MG63 (cell line): Measurements from ENCODE around the gene CROCC2. TPM values are rescaled to one million over a fixed set of nuclear protein-coding genes. Genes with fewer than 3 reads are reported as not detected.
A peak's percentile ranks its signal among the peaks of the same experiment; 100 is the strongest.

ENCODE experiments used
- DNase-seq: peaks from one replicate; pipeline ENCODE4 v3.0.0-alpha.2; 2020
- H3K27me3 ChIP-seq: fragments of 250-450 bp; sonication (Bioruptor Pico); 2 replicates; pipeline ENCODE4 v1.5.1; 2020; ENCODE audit warnings: mild to moderate bottlenecking, moderate library complexity
- H3K36me3 ChIP-seq: fragments of 250-450 bp; sonication (Bioruptor Pico); 2 replicates; pipeline ENCODE4 v1.5.1; 2020; ENCODE audit warnings: mild to moderate bottlenecking, moderate library complexity
- H3K4me3 ChIP-seq: fragments of 250-450 bp; sonication (Bioruptor Pico); 2 replicates; pipeline ENCODE4 v1.5.1; 2020; ENCODE audit warnings: mild to moderate bottlenecking, moderate library complexity
- H3K9me3 ChIP-seq: fragments of 250-450 bp; sonication (Bioruptor Pico); 2 replicates; pipeline ENCODE4 v1.5.1; 2020; ENCODE audit warnings: mild to moderate bottlenecking, moderate library complexity
- total RNA-seq: library from RNA; depleted of rRNA; stranded (reverse); fragments of >200 nt; shearing (Covaris generic); gene quantifications from 2 replicates; pipeline ENCODE4 v1.2.3, GENCODE V29; 2014; ENCODE audit warnings: low replicate concordance

Gene CROCC2
- total RNA-seq, 1 experiment from 2014 or later, result not detected

DNA sequence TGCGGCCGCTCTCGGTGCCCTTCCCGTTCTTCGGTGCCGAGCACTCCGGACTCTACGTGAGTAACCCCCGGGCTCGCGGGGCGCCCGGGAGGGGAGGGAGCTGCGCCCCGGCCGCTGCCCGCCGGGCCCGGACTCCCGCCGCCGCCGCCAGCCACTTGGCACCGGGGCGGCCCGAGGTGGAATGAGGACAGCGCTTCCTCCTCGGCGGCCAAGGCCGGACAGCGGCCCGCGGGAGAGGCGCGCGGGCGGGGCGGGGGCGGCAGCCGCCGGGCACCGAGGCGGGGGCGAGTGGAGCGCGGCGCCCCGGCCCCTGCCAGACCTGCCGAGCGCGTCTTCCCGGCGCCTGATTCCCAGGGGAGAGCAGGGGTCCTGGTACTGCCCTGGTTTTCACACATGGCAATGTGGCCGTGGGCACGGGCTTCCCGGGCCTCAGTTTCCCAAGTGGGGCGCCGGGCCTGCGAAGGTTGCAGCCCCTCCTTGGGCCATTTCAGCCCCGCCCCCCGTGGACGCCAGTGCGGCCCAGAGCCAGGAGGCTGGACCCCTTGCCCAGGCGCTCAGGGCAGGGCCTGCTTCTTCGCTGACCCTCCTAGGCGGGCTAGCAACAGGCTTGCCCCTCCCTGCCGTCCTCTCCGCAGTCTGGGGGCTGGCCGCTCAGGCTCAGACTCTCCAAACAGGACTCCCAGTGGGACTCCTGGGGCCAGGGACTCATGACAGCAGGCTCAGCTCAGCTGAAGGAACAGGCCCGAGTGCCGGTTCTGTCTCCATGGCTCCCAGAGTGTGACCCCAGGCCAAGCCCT, 93.1 kb downstream of the CROCC2 start:
- no peaks in the 10 kb centered on the region for H3K27me3 ChIP-seq
- H3K36me3 ChIP-seq, result peaks cover 24% of the 10 kb centered on the region
- peak; percentile 41 for DNase-seq
- H3K4me3 ChIP-seq, result peak overlapping the region; percentile 48
- peaks cover 11% of the 10 kb centered on the region for H3K9me3 ChIP-seq

DNA sequence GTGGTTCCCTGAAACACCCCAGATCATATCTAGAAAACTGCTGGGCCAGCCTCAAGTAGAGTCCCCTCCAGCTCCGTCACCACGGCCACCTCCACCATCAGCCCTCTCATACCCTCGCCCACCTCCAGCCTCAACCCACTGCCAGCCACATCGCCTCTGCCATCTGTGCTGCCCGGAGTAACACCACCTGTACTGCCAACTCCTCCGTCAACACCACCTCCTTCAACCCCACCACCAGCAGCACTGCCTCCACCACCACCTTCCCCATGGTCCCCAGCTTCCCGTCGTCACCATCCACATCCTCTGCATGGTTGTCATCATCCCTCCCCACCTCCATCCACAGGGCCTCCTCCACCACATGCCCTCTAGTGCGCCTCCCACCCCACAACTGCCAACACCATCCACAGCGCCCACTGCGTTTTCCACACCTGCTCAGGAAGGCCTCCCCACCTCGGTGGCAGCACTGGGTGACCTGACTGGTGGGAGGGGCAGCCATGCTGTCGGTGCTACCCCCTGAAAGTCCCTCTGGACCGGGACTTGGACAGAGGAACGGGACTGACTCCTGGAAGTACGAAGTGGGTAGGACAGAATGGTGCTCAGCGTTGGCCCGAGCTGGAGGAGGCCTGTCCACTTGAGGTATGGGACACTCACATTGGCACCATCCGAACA, 93.9 kb downstream of the CROCC2 start:
- peaks cover 24% of the 10 kb centered on the region for H3K36me3 ChIP-seq
- H3K4me3 ChIP-seq, result peak overlapping the region; percentile 48
- no peak for DNase-seq
- peaks cover 16% of the 10 kb centered on the region for H3K9me3 ChIP-seq
- H3K27me3 ChIP-seq, result no peaks in the 10 kb centered on the region

DNA sequence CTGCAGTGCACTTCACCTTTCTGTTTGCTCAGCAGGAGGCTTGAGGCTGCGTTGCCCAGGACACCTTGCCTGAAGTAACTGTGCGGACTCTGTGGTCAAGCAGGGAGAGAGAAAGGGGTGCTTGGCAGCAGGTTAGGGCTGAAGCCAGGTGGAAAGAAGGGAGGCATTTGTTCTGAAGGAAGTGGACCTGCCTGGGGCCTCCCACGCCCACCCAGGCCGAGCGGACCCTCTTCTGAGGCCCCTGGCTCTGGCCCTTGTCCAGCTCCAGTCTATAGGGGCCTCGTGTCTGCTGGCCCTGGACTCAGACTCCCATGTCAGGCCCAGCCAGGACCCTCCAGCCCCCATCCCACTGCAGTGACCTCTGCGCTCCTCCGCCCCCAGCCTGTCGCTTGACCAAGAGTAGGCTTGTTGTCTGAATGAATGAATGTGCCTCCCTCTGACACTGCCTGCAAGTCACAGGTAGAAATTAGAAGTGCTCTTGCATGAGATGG, 94.7 kb downstream of the CROCC2 start:
- Histone ChIP-seq H3K27me3 (no peaks in the 10 kb centered on the region), H3K36me3 (peaks cover 24% of the 10 kb centered on the region), H3K9me3 (peaks cover 24% of the 10 kb centered on the region), H3K4me3 (no peak overlapping the region)
- DNase-seq, result no peak

GRCh38 chr2:241001413-241002274, 95.5 kb downstream of the CROCC2 start:
- no peak overlapping the region for H3K4me3 ChIP-seq
- DNase-seq, result no peak
- peaks cover 31% of the 10 kb centered on the region for H3K36me3 ChIP-seq
- H3K27me3 ChIP-seq, result no peaks in the 10 kb centered on the region
- H3K9me3 ChIP-seq, result peaks cover 32% of the 10 kb centered on the region

DNA sequence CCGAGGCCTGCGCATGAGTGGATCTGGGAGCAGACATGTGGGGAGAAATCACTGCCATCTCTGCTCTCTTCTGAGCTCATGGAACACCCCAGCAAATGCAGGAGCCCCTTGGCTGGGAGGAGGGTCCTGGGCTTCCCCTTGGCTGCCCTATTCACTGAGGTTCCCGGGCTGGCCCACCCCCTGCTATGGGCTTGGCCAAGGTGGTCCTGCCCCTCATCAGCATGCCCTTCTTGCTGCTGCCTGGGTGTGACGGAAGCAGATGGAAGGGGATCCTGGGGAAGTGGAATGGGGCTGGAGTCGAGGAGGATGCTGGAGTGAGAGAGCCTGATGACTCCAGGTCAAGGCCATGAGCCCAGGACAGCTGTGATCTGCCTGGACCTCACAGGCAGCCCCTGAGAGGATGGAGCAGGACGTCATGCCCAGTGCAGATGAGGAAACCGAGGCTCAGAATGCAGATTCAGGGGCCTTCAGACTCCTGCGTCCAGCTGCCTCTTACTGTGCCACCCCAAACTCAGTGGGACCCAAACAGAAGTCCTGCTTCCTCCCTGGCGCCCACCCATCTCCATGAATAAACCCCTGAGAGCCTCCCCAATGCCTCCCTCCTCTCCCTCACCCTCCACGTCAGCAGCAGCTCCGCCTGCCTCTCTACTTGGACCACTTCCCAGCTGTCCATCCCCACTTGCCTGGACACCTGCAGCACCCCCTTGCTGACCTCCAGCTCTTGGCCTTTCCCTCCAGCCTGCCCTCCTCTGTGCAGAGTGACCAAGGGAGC, 96.3 kb downstream of the CROCC2 start:
- Histone ChIP-seq H3K9me3 (peaks cover 32% of the 10 kb centered on the region), H3K4me3 (no peak overlapping the region), H3K27me3 (no peaks in the 10 kb centered on the region), H3K36me3 (peaks cover 31% of the 10 kb centered on the region)
- DNase-seq, result no peak

- H3K36me3 ChIP-seq, result peaks cover 31% of the 10 kb centered on the region
- H3K4me3 ChIP-seq, result no peak overlapping the region
- DNase-seq, result no peak
- H3K27me3 ChIP-seq, result no peaks in the 10 kb centered on the region
- peaks cover 32% of the 10 kb centered on the region for H3K9me3 ChIP-seq
Observed at GRCh38 chr2:241003047-241003360, 96.9 kb downstream of the CROCC2 start.

DNA sequence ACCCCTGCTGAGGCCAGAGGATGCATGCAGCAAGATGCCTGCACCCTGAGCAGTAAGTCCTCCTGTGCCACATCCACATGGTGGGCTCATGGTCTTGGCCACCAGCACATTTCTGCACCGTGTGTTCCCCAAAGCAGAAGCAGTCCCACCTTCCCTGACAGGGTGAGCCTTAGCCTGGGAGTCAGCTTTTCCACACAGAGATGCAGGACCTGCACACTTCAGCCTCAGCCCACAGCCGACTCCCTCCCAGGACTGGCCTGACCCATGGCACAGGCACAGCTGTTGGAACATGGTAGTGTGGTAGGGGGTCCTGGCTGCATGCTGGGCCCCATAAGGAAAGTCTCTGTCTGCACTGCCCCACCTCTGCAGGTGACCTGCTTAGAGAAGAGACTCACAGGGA, 97.2 kb downstream of the CROCC2 start:
- peaks cover 32% of the 10 kb centered on the region for H3K9me3 ChIP-seq
- H3K27me3 ChIP-seq, result no peaks in the 10 kb centered on the region
- DNase-seq, result no peak
- H3K36me3 ChIP-seq, result peaks cover 31% of the 10 kb centered on the region
- H3K4me3 ChIP-seq, result no peak overlapping the region

DNA sequence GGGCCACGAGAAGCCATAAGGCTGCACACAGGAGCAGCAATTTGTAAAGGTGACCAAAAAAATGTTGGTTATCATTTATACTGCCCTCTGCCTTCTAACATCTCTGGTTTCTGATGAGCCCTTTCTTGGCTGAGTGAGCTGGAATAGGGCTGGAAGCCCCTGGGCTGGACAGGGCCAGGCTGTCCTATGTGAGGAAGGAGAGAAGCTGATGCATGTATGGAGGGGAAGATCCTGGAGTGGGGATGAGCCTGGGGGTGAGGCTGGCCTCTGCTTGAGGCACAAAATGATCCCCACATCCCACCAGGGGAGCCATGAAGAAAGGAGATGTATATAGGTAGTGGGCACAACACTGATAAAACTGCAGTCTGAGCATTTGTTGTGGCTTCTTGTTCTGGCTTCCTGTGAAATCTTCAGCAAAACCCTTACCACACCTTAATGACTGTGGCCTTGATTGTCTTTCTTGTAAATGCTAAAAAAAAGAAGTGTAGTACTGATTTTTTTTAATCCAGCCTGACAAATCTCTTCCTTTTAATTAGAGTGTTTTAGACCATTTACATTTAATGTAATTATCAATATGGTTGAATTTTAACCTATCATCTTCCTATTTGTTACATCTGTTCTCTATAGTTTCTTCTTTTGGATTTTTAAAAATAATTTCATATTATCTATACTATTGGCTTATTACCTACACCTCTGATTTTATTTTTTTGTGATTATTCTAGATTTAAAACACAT, 97.9 kb downstream of the CROCC2 start:
- peaks cover 32% of the 10 kb centered on the region for H3K9me3 ChIP-seq
- DNase-seq, result no peak
- H3K36me3 ChIP-seq, result peaks cover 31% of the 10 kb centered on the region
- no peaks in the 10 kb centered on the region for H3K27me3 ChIP-seq
- no peak overlapping the region for H3K4me3 ChIP-seq

DNA sequence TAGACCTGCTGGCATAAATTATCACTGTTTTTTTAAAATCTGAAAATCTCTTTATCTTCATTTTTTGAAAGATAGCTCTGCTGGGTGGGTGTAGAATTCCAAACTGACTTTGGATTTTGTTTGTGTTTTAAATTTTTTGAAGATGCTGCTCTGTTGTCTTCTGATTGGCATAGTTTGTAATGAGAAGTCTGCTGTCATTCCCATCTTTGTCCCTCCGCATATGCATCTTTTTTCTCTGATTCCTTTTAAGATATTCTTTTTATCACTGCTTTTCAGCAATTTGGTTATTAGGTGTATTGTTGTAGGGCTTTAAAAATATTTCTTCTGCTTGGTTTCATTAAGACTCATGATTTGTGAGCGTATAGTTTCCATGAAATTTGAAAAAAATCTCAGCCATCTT, 99.4 kb downstream of the CROCC2 start:
- no peak for DNase-seq

GRCh38 chr2:241006412-241006811, 100.3 kb downstream of the CROCC2 start:
- DNase-seq, result no peak
- no peak overlapping the region for H3K4me3 ChIP-seq
- no peaks in the 10 kb centered on the region for H3K27me3 ChIP-seq
- H3K9me3 ChIP-seq, result peaks cover 32% of the 10 kb centered on the region
- peaks cover 24% of the 10 kb centered on the region for H3K36me3 ChIP-seq

More for the DNA sequence above, 99.4 kb downstream of the CROCC2 start:
- peaks cover 32% of the 10 kb centered on the region for H3K9me3 ChIP-seq
- H3K4me3 ChIP-seq, result no peak overlapping the region
- H3K36me3 ChIP-seq, result peaks cover 31% of the 10 kb centered on the region
- no peaks in the 10 kb centered on the region for H3K27me3 ChIP-seq

GRCh38 chr2:241007111-241007510, 101.0 kb downstream of the CROCC2 start:
- Histone ChIP-seq H3K36me3 (peaks cover 19% of the 10 kb centered on the region), H3K27me3 (no peaks in the 10 kb centered on the region), H3K4me3 (no peak overlapping the region)

GRCh38 chr2:241007880-241008710, 102.0 kb downstream of the CROCC2 start:
- Histone ChIP-seq H3K9me3 (peaks cover 32% of the 10 kb centered on the region), H3K27me3 (no peaks in the 10 kb centered on the region), H3K36me3 (peaks cover 15% of the 10 kb centered on the region), H3K4me3 (no peak overlapping the region)
- DNase-seq, result no peak

More at GRCh38 chr2:241007111-241007510, 101.0 kb downstream of the CROCC2 start:
- peaks cover 32% of the 10 kb centered on the region for H3K9me3 ChIP-seq
- DNase-seq, result no peak

DNA sequence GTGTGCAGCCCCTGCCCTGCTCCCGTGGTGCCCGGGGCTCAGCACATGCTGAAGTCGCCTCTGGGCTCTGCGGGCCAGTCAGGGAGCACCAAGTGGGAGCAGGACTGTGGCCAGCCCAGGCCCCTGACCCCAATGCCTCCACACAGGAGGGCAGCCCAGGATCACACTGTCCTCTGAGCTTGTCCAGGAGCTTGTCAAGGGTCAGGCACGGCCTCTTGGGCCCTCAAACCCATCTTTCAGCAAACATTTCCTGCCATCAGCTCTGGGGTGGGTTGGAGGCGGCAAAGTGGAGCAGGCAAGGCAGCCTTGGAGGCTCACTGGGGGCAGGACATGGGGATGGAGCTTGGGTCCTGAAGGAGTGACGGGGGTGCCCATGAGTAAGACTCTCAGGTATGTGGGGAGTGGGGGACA, 102.6 kb downstream of the CROCC2 start:
- H3K36me3 ChIP-seq, result peaks cover 12% of the 10 kb centered on the region
- no peak for DNase-seq
- H3K9me3 ChIP-seq, result peaks cover 25% of the 10 kb centered on the region
- H3K4me3 ChIP-seq, result no peak overlapping the region
- H3K27me3 ChIP-seq, result no peaks in the 10 kb centered on the region

- peaks cover 7% of the 10 kb centered on the region for H3K36me3 ChIP-seq
- peaks cover 21% of the 10 kb centered on the region for H3K9me3 ChIP-seq
- H3K4me3 ChIP-seq, result no peak overlapping the region
- DNase-seq, result no peak
- no peaks in the 10 kb centered on the region for H3K27me3 ChIP-seq
Observed at GRCh38 chr2:241009191-241009590, 103.1 kb downstream of the CROCC2 start.
